Caki2 (cell line): ENCODE data around the gene INTS2. TPM values are rescaled to one million over a fixed set of nuclear protein-coding genes. Genes with fewer than 3 reads are reported as not detected.

Experiments used
- total RNA-seq: library from RNA; depleted of rRNA; stranded (reverse); fragments of >200 nt; shearing (Covaris generic); gene quantifications from 2 replicates; pipeline ENCODE4 v1.2.3, GENCODE V29; 2014; ENCODE audit warnings: low replicate concordance; rRNA removed

Gene INTS2
- total RNA-seq, 1 experiment from 2014 or later = 9.7 TPM

Other genes starting within 250 kb of the INTS2 start
- 6.2 and 22.3 TPM in 2 replicates for gene BRIP1, start 64.5 kb downstream of the INTS2 start, total RNA-seq
- 8.6 and 10.8 TPM in 2 replicates for gene MED13, start 137.3 kb upstream of the INTS2 start, total RNA-seq